GM23338 (cell line): ENCODE measurements around the gene TARBP2.

Experiments used
- EZH2 ChIP-seq: fragments of 200-600 bp; sonication (generic); IDR thresholded peaks from one replicate; pipeline ENCODE4 v1.8.0; 2017; ENCODE audit warnings: antibody characterized with exemption, mild to moderate bottlenecking, low read depth; ENCODE audit not compliant: unreplicated experiment
- EZH2phosphoT487 ChIP-seq: fragments of 200-600 bp; sonication (generic); IDR thresholded peaks from one replicate; pipeline ENCODE4 v1.8.1; 2018; ENCODE audit warnings: antibody characterized with exemption; ENCODE audit not compliant: unreplicated experiment

DNA sequence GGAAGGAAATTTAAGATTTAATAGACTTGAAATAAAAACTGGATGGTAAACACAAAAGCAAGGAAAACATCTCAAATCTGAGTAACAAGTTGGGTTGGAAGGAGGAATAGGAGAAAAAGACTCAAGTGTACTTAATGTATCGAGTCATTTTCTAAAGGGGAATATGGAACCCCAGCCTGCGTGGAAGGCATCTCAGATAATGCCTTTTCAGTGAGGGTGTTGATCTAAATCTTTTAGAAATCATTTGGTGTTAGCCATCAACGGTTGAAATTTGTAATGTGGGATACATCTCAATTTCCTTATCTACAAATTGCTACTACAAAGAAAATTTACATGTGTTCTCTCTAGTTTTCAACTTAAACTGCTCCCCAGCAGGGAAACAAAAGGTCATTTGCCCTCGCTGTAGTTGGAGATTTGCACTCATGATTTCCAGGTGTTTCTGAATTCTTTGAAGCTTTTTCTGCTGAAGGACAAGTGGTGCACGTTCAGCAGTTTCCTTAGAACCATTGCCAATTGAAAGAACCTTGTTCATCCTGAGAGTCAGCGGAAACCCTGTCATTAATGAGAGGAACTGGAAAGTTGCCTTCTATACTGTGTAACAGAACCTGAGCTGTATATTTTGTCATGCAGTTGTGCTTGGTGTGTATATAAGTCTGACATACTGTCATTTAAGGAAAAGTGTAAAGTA, 47.0 kb upstream of the TARBP2 start:
- TF ChIP-seq EZH2phosphoT487 (no peak), EZH2 (no peak)
